MCF 10A (cell line): ENCODE results near the gene OR52E1. TPM values are rescaled to one million over a fixed set of nuclear protein-coding genes. Genes with fewer than 3 reads are reported as not detected.

Source experiments
- BruUV-seq: library from RNA; stranded (reverse); fragments of 400-500 nt; replicated peaks from 2 replicates; lab custom pipeline; 2021; lab: Mats Ljungman, UMichigan
- CTCF ChIA-PET: fragments of 300-600 bp; sonication (Branson Sonifier 250); formaldehyde crosslinking; extraction: SDS; loops from one replicate; lab custom pipeline; 2021; ENCODE audit warnings: antibody characterized with exemption, inconsistent platforms; lab: Yijun Ruan, JAX
- POLR2A ChIA-PET: fragments of 300-600, 350-650 bp; sonication (Branson Sonifier 250); formaldehyde crosslinking; extraction: SDS; loops from one replicate; lab custom pipeline; 2020; ENCODE audit warnings: antibody characterized with exemption, inconsistent platforms; lab: Yijun Ruan, JAX
- DNase-seq: peaks from one replicate; pipeline ENCODE4 v3.0.0-alpha.2; 2018; ENCODE audit not compliant: unreplicated experiment
- H3K27ac Mint-ChIP-seq: one replicate; pipeline ENCODE4 v1.8.0; 2022; ENCODE audit warnings: mild to moderate bottlenecking, low read depth, mixed read lengths; ENCODE audit not compliant: unreplicated experiment
- H3K27me3 Mint-ChIP-seq: one replicate; pipeline ENCODE4 v1.8.0; 2022; ENCODE audit warnings: mixed read lengths; ENCODE audit not compliant: insufficient read depth, unreplicated experiment
- H3K36me3 Mint-ChIP-seq: one replicate; pipeline ENCODE4 v1.8.0; 2022; ENCODE audit warnings: mild to moderate bottlenecking, moderate library complexity, mixed read lengths; ENCODE audit not compliant: insufficient read depth, unreplicated experiment
- H3K4me1 Mint-ChIP-seq: one replicate; pipeline ENCODE4 v1.8.0; 2022; ENCODE audit warnings: mixed read lengths; ENCODE audit not compliant: insufficient read depth, unreplicated experiment
- H3K4me3 Mint-ChIP-seq: one replicate; pipeline ENCODE4 v1.8.0; 2022; ENCODE audit warnings: mild to moderate bottlenecking, moderate library complexity, mixed read lengths; ENCODE audit not compliant: unreplicated experiment
- H3K9me3 Mint-ChIP-seq: one replicate; pipeline ENCODE4 v1.8.0; 2022; ENCODE audit warnings: mixed read lengths; ENCODE audit not compliant: unreplicated experiment
- intact Hi-C: fragments of 100-400 bp; cut with micrococcal nuclease; formaldehyde crosslinking; loops from 2 replicates; pipeline ENCODE4 v1.14.1; 2022
- total RNA-seq: library from RNA; stranded (reverse); gene quantifications from 2 replicates; pipeline ENCODE4 v1.2.3, GENCODE V29; 2022
- TF ChIP-seq, protein P1 (sequence below): fragments of 200-600 bp; IDR thresholded peaks from one replicate; pipeline ENCODE4 v1.8.0; 2022; ENCODE audit warnings: antibody characterized with exemption, mild to moderate bottlenecking; ENCODE audit not compliant: unreplicated experiment

Gene OR52E1
- total RNA-seq, 1 experiment from 2014 or later: not detected

DNA sequence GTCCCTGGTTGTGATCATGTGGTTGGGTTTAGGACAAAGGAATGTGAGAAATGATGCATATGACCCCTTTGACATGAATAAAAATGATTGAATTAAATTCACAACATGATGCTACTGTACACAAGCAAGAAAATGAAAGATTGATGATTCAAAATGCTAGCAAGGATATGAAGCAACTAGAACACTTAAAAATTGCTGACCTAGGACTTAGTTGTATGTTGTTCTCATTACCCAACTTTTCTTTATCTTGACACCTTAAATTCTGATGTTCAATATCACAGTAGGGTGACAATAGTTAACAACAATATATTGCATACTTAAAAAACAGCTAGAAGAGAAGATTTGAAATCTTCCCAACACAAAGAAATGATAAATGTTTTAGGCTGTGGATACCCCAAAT lies 48.2 kb downstream of the OR52E1 start:
- TF ChIP-seq, protein P1, sequence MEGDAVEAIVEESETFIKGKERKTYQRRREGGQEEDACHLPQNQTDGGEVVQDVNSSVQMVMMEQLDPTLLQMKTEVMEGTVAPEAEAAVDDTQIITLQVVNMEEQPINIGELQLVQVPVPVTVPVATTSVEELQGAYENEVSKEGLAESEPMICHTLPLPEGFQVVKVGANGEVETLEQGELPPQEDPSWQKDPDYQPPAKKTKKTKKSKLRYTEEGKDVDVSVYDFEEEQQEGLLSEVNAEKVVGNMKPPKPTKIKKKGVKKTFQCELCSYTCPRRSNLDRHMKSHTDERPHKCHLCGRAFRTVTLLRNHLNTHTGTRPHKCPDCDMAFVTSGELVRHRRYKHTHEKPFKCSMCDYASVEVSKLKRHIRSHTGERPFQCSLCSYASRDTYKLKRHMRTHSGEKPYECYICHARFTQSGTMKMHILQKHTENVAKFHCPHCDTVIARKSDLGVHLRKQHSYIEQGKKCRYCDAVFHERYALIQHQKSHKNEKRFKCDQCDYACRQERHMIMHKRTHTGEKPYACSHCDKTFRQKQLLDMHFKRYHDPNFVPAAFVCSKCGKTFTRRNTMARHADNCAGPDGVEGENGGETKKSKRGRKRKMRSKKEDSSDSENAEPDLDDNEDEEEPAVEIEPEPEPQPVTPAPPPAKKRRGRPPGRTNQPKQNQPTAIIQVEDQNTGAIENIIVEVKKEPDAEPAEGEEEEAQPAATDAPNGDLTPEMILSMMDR: no peak
- intact Hi-C loops: no loop called here
- BruUV-seq: no TSS peak
- DNase-seq: no peak
- ChIA-PET POLR2A (no interaction called here), CTCF (interaction anchor here (0.9 kb wide), 1 partner anchor 226 kb away, joined by 3 read pairs; no protein-coding TSS in a partner anchor)
- Mint-ChIP-seq H3K36me3 (no peaks in the 10 kb centered on the region), H3K4me3 (no peak overlapping the region), H3K27ac (no peak overlapping the region), H3K27me3 (peaks cover 68% of the 10 kb centered on the region), H3K4me1 (no peaks in the 10 kb centered on the region), H3K9me3 (no peaks in the 10 kb centered on the region)

- Mint-ChIP-seq H3K27ac (no peak overlapping the region), H3K4me3 (no peak overlapping the region), H3K4me1 (no peaks in the 10 kb centered on the region), H3K27me3 (peaks cover 78% of the 10 kb centered on the region), H3K36me3 (no peaks in the 10 kb centered on the region), H3K9me3 (no peaks in the 10 kb centered on the region)
- ChIA-PET POLR2A (no interaction called here), CTCF (interaction anchor here (0.5 kb wide), 2 partner anchors 132 to 372 kb away, joined by 4 read pairs; no protein-coding TSS in a partner anchor)
- intact Hi-C loops: no loop called here
- BruUV-seq: no TSS peak
- TF ChIP-seq, protein P1: no peak
- DNase-seq: no peak
Measured at GRCh38 chr11:5118893-5119292, 49.5 kb downstream of the OR52E1 start.

Other genes with a start within 250 kb of the OR52E1 start
- gene OR51F2, start 248.3 kb upstream of the OR52E1 start, total RNA-seq: not detected in 2 replicates
- gene OR51S1, start 220.4 kb upstream of the OR52E1 start, total RNA-seq: not detected in 2 replicates
- gene OR51T1, start 187.7 kb upstream of the OR52E1 start, total RNA-seq: not detected in 2 replicates
- gene OR51A7, start 165.8 kb upstream of the OR52E1 start, total RNA-seq: not detected in 2 replicates
- not detected in 2 replicates for gene OR51G2, start 150.2 kb upstream of the OR52E1 start, total RNA-seq
- gene OR51G1, start 145.2 kb upstream of the OR52E1 start, total RNA-seq: not detected in 2 replicates
- gene OR51A4, start 122.0 kb upstream of the OR52E1 start, total RNA-seq: not detected in 2 replicates
- gene OR51A2, start 113.9 kb upstream of the OR52E1 start, total RNA-seq: not detected in 2 replicates
- gene OR51L1, start 74.7 kb upstream of the OR52E1 start, total RNA-seq: not detected in 2 replicates
- gene OR52J3, start 23.0 kb upstream of the OR52E1 start, total RNA-seq: not detected in 2 replicates
- gene OR52E2, start 9.9 kb upstream of the OR52E1 start, total RNA-seq: not detected in 2 replicates
- gene OR52A5, start 68.8 kb downstream of the OR52E1 start, total RNA-seq: not detected in 2 replicates
- gene OR52A1, start 85.2 kb downstream of the OR52E1 start, total RNA-seq: not detected in 2 replicates
- gene OR51V1, start 131.1 kb downstream of the OR52E1 start, total RNA-seq: not detected in 2 replicates
- gene HBB, start 157.5 kb downstream of the OR52E1 start, total RNA-seq: not detected in 2 replicates
- gene HBD, start 164.9 kb downstream of the OR52E1 start, total RNA-seq: not detected in 2 replicates
- not detected in 2 replicates for gene HBG1, start 180.3 kb downstream of the OR52E1 start, total RNA-seq
- not detected in 2 replicates for gene HBG2, start 185.2 kb downstream of the OR52E1 start, total RNA-seq
- gene HBE1, start 200.4 kb downstream of the OR52E1 start, total RNA-seq: not detected in 2 replicates
- gene OR51B4, start 232.4 kb downstream of the OR52E1 start, total RNA-seq: not detected in 2 replicates